Right cardiac atrium (tissue), 5 donors: ENCODE results near the gene ZNF24. TPM values are rescaled to one million over a fixed set of nuclear protein-coding genes. Genes with fewer than 3 reads are reported as not detected.
A peak's percentile ranks its signal among the peaks of the same experiment; 100 is the strongest.

Experiments
- ATAC-seq, 2 donors: fragments of 200-7000 bp; cut with Tn5 transposase; one replicate each; pipeline versions ENCODE4 v1.8.0 to v1.9.1; 2020; ENCODE audit warnings: moderate library complexity in 2 of 2, mild to moderate bottlenecking in 1 of 2
- DNase-seq, 3 donors: peaks; one replicate each; pipeline ENCODE4 v3.0.0-alpha.2; 2020
- H3K27ac ChIP-seq: one replicate; pipeline ENCODE4 v1.5.1; 2013; ENCODE audit warnings: mild to moderate bottlenecking, low read length, control low read depth, moderate library complexity
- H3K27me3 ChIP-seq: one replicate; pipeline ENCODE4 v1.6.1; 2013; ENCODE audit not compliant: control insufficient read depth, insufficient read depth
- H3K4me1 ChIP-seq: one replicate; pipeline ENCODE4 v1.6.1; 2013; ENCODE audit warnings: low read length; ENCODE audit not compliant: control insufficient read depth, insufficient read depth
- H3K4me3 ChIP-seq: one replicate; pipeline ENCODE4 v1.5.1; 2013; ENCODE audit warnings: low read length, control low read depth
- H3K9me3 ChIP-seq: one replicate; pipeline ENCODE4 v1.6.1; 2013; ENCODE audit warnings: low read length; ENCODE audit not compliant: control insufficient read depth
- WGBS: extraction: QIAGEN DNeasy Blood & Tissue Kit; methylation state at CpG from one replicate; pipeline ENCODE4 v1.1.7; 2013; 5-methylcytosine and 5-hydroxymethylcytosine counted together
- intact Hi-C, 4 donors: fragments of 100-400 bp; cut with DNase I; formaldehyde crosslinking; loops; one replicate each; pipeline versions ENCODE4 v1.11.0 to v1.14.0; 2022 to 2023
- polyA plus RNA-seq: library from polyadenylated mRNA; stranded (reverse); fragments of 200-250 nt; gene quantifications from one replicate; pipeline ENCODE4 v1.2.3, GENCODE V29; 2013
- total RNA-seq, 4 donors: library from RNA; stranded (reverse); fragmentation: NEBNext Ultra II Directional; extraction: Animal tissue kit (Norgen Biotek cat#: 25700); gene quantifications; one replicate each; pipeline ENCODE4 v1.2.1, GENCODE V29; 2021
- donor health status: healthy with polysubstance abuse.
- donor health status: DM: no; HTN: yes; CAD: no.
- donor health status: DM: no; HTN: no; CAD: no.
- donor health status: DM: no; HTN: yes; CAD: no; lungs with severe emphysema.
- donor health status: DM: yes; HTN: yes; CAD: no.

ZNF24 gene
- total and polyA plus RNA-seq, 5 donors, result 15.4 to 56.5 (median 51.2) TPM

DNA sequence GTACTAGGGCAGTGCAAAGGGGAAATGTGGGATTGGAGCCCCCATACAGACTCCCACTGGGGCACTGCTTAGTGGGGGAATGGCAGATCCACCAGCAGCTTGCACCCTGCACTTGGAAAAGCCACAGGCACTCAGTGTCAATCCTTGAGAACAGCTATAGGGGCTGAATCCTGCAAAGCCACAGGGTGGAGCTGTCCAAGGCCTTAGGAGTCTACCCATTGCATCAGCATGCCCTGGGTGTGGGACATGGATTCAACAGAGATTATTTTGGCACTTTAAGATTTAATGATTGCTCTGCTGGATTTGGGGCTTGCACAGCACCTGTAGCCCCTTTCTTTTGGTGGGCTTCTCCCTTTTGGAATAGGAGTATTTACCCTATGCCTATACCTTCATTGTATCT is 8.6 kb upstream of the ZNF24 start:
- no peak overlapping the region for H3K27ac ChIP-seq
- no peak overlapping the region for H3K4me3 ChIP-seq
- no peaks in the 10 kb centered on the region for H3K4me1 ChIP-seq
- intact Hi-C loops, result loop anchor here in 2 of 4 donors (5.0 kb wide), 2 partner anchors 115 to 120 kb away; no protein-coding TSS in a partner anchor
- DNase-seq (no peak), ATAC-seq (no peak)
- no peaks in the 10 kb centered on the region for H3K9me3 ChIP-seq
- H3K27me3 ChIP-seq, result no peaks in the 10 kb centered on the region

DNA sequence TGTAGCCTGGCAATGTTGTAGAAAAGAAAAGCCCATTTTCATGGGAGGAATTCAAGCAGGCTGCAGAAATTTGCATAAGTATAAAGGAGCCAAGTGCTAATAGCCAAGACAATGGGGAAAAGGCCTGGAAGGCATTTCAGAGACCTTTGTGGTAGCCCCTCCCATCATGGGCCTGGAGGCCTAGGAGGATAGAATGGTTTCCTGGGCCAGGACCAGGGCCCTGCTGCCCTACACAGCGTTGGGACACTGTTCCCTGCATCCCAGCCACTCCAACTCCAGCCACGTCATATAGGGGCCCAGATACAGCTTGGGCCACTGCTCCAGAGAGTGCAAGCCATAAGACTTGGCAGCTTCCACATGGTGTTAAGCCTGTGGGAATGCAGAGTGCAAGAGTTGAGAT is 8.1 kb upstream of the ZNF24 start:
- H3K4me3 ChIP-seq, result no peak overlapping the region
- intact Hi-C loops, result loop anchor here in 2 of 4 donors (5.0 kb wide), 2 partner anchors 115 to 120 kb away; no protein-coding TSS in a partner anchor
- H3K27me3 ChIP-seq, result no peaks in the 10 kb centered on the region
- H3K27ac ChIP-seq, result no peak overlapping the region
- DNase-seq, result no peak
- no peaks in the 10 kb centered on the region for H3K4me1 ChIP-seq
- H3K9me3 ChIP-seq, result no peaks in the 10 kb centered on the region
- WGBS, result 85% methylated on average over 2 of the region's 2 CpGs
- no peak for ATAC-seq

DNA sequence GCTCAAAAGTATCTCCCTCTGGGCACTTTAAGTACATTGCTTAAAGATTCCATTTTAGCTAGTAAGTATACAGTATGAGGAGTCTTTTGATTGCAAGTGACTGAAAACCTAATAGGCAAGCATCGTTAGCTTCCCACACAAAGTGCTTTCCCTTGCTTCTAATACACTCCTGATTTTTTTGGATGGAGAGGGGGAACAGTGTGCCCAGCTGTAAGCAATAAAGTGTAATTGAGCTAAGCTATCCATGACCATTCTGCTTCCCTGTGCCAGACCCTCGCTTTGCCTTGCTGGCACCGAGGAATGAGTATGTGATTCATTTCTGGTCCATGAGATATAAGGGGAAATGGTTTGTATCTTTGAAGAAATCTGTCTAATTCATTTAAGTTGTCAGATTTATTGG is 3.8 kb upstream of the ZNF24 start:
- H3K9me3 ChIP-seq, result no peaks in the 10 kb centered on the region
- no peaks in the 10 kb centered on the region for H3K27me3 ChIP-seq
- H3K4me1 ChIP-seq, result no peaks in the 10 kb centered on the region
- ATAC-seq (no peak), DNase-seq (no peak)
- 86% methylated on average over 3 of the region's 3 CpGs for WGBS
- intact Hi-C loops, result loop anchor here in 2 of 4 donors (10.0 kb wide), 2 partner anchors 113 to 343 kb away; no protein-coding TSS in a partner anchor
- H3K4me3 ChIP-seq, result no peak overlapping the region
- H3K27ac ChIP-seq, result no peak overlapping the region

DNA sequence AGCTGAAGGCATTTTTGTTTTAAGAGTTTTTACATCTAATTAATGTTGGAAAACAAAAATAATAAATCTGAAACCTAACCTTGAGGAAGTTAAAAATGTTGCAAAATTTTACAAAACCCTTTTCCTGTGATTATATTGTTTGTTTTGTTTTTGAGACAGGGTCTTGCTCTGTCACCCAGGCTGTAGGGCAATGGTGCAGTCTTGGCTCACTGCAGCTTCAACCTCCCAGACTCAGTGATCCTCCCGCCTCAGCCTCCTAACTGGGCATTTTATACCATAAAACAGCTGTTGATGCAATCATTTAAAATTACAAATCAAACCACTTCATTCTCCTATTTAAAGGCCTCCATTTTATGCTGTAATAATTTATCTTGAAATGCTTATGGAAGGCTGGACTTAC is 1.7 kb upstream of the ZNF24 start:
- Histone ChIP-seq H3K27me3 (no peaks in the 10 kb centered on the region), H3K4me3 (no peak overlapping the region), H3K27ac (no peak overlapping the region), H3K4me1 (no peaks in the 10 kb centered on the region), H3K9me3 (no peaks in the 10 kb centered on the region)
- WGBS, result 88% methylated on average over 1 of the region's 1 CpG
- intact Hi-C loops, result loop anchor here in 2 of 4 donors (10.0 kb wide), 2 partner anchors 111 to 341 kb away; no protein-coding TSS in a partner anchor
- DNase-seq (no peak), ATAC-seq (no peak)

DNA sequence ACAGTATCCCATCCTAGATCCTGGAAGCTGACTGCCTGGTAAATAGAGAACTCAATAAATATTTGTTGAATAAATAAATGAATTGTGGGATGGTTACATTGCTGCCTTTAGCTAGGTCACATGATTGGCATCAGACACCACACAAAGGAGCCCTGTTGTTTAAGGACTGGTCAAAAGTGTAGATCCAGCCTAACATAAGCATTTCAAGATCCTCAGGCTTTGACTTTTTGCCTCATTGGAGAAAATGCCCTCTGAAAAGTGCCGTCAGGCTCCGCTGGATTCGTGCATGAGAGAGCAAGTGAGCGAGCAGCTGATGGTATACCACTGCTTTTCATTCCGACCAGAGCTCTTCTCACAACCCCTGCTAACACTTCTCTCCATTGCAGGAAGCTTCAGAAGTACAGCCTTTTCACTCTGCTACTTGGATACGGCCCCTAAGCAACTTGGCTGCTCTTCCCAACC is 1.3 kb upstream of the ZNF24 start:
- WGBS, result 26% methylated on average over 6 of the region's 6 CpGs
- intact Hi-C loops, result loop anchor here in 2 of 4 donors (10.0 kb wide), 2 partner anchors 111 to 341 kb away; no protein-coding TSS in a partner anchor
- Histone ChIP-seq H3K9me3 (no peaks in the 10 kb centered on the region), H3K4me3 (no peak overlapping the region), H3K4me1 (no peaks in the 10 kb centered on the region), H3K27ac (peak overlapping the region; percentile 3), H3K27me3 (no peaks in the 10 kb centered on the region)
- ATAC-seq (no peak), DNase-seq (no peak)

DNA sequence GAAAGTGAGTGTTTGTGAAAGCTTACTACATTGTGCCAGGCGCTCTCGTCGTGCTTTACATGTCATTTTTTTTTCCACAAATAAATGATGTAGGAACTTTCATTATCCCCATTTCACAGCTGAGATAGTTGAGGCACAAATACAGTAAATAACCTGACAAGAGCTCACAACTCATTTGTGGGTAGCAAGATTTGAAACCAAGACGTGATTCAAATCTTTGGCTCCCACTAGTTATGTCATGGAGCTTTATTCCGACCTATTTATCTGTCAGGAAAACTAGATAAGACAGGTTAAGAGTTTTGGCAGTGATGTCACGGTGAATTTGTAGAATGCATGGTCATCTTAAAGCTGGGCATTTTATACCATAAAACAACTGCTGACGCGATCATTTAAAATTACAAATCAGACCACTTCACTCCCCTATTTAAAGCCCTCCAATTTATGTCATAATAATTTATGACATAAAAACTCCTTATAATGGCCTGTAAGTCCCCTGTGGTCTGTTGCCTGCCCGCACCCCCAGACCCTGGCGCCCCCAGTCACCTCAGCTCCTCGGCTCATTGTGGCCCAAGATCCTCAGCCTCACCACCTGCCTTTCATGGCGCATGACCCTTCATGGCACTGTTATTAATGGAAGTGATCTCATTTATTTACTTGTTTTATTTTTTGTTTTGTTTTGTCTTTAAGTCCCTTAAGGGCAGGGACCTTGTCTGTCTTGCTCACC is 678 bp upstream of the ZNF24 start:
- Histone ChIP-seq H3K9me3 (no peaks in the 10 kb centered on the region), H3K4me3 (peak overlapping the region; percentile 92), H3K4me1 (no peaks in the 10 kb centered on the region), H3K27ac (peak overlapping the region; percentile 49), H3K27me3 (no peaks in the 10 kb centered on the region)
- ATAC-seq, result no peak
- intact Hi-C loops, result loop anchor here in 2 of 4 donors (5.0 to 10.0 kb wide), 3 partner anchors 103 to 340 kb away; partner anchors contain the start of gene ZNF397 (in 1 of the 2)
- peak in 2 of 3 donors; percentile 50 to 54 for DNase-seq
- WGBS, result 49% methylated on average over 12 of the region's 12 CpGs

DNA sequence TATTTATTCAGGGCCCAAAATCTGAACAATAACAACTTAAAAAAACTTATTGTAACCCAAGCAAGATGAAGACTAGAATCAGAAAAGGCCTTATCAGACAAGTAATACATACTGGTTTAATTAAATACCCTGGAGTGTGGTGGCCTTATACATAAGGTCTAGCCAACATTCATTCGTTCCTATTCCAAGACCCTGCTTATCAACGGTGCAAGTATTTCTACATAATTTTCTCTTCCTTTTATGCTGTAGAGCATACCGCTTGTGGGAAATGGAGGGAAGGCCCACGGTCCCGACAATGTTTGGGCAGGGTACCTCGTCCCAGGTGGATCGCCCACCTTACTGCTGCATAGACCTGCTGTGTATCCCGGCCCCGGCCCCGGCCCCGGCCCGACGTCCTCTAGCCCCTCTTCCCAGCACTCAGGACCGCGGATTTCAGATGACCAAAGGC is 708 bp downstream of the ZNF24 start:
- DNase-seq (no peak), ATAC-seq (no peak)
- Histone ChIP-seq H3K27ac (peak overlapping the region; percentile 100), H3K9me3 (no peaks in the 10 kb centered on the region), H3K4me3 (peak overlapping the region; percentile 92), H3K4me1 (no peaks in the 10 kb centered on the region), H3K27me3 (no peaks in the 10 kb centered on the region)
- WGBS, result 1% methylated on average over 15 of the region's 15 CpGs
- intact Hi-C loops, result loop anchor here in 2 of 4 donors (5.0 to 10.0 kb wide), 3 partner anchors 101 to 339 kb away; partner anchors contain the start of gene ZNF397 (in 1 of the 2)

DNA sequence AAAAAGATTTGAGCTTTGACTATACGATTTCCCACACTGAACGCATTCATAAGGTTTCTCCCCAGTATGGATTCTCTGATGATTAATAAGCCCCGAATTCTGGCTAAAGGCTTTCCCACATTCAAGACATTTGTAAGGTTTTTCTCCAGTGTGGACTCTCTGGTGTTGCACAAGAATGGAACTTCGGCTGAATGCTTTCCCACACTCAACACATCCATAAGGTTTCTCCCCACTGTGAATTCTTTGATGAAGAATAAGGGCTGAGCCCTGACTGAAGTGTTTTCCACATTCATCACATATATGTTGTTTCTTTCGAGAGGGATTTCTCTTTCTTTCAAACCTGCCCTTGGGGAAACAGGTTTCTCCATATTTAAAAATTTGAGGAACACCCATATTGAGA is 6.9 kb downstream of the ZNF24 start:
- intact Hi-C loops, result loop anchor here in 1 of 4 donors (10.0 kb wide), 1 partner anchor 52 kb away; no protein-coding TSS in a partner anchor
- ATAC-seq (no peak), DNase-seq (no peak)
- Histone ChIP-seq H3K4me1 (no peaks in the 10 kb centered on the region), H3K4me3 (no peak overlapping the region), H3K27ac (no peak overlapping the region), H3K27me3 (no peaks in the 10 kb centered on the region), H3K9me3 (no peaks in the 10 kb centered on the region)
- 88% methylated on average over 5 of the region's 5 CpGs for WGBS

DNA sequence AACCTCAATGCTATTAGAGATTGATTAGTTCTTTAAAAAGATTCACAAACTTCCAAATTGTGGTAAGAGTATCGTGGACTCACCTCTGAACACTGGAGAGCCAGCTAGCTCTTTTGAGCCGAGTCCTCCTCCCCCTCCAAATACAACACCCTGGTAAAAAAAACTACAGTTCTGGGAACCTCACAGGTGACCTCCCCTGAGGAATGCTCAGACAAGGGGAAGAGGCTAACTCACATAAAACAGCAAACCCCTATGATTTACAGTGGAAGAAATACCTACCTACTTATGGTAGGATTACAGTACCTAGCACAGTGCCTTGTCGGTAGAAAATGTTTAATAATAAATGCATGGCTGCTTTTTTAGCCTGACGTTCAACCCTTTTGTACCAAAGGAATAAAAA is 8.4 kb downstream of the ZNF24 start:
- intact Hi-C loops, result loop anchor here in 1 of 4 donors (10.0 kb wide), 1 partner anchor 51 kb away; no protein-coding TSS in a partner anchor
- DNase-seq (no peak), ATAC-seq (no peak)
- Histone ChIP-seq H3K4me3 (no peak overlapping the region), H3K9me3 (no peaks in the 10 kb centered on the region), H3K4me1 (peaks cover 2% of the 10 kb centered on the region), H3K27ac (no peak overlapping the region), H3K27me3 (no peaks in the 10 kb centered on the region)
- WGBS, result 92% methylated on average over 4 of the region's 4 CpGs

DNA sequence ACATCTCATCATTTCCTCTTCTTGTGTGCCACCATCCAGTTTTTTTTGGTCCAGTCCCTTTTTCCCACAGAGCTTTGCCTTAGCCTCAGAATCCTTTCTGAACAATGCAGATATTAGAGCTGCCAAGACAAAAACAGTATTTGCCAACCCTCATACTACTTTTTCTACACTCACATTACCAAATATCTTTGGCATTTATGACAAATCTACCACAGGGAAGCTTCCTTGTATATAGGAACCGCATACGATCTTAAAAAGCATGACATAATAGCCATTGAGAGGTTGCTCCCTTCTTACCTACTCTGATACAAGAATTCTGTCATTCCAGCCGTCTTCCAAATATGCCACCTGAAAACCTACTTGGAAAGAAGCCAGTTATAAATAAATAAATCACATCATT is 9.4 kb downstream of the ZNF24 start:
- Histone ChIP-seq H3K9me3 (no peaks in the 10 kb centered on the region), H3K27ac (no peak overlapping the region), H3K27me3 (no peaks in the 10 kb centered on the region), H3K4me3 (no peak overlapping the region), H3K4me1 (peaks cover 2% of the 10 kb centered on the region)
- DNase-seq, result no peak
- intact Hi-C loops, result loop anchor here in 2 of 4 donors (5.0 to 10.0 kb wide), 2 partner anchors 38 to 50 kb away; no protein-coding TSS in a partner anchor
- 76% methylated on average over 3 of the region's 3 CpGs for WGBS
- no peak for ATAC-seq

DNA sequence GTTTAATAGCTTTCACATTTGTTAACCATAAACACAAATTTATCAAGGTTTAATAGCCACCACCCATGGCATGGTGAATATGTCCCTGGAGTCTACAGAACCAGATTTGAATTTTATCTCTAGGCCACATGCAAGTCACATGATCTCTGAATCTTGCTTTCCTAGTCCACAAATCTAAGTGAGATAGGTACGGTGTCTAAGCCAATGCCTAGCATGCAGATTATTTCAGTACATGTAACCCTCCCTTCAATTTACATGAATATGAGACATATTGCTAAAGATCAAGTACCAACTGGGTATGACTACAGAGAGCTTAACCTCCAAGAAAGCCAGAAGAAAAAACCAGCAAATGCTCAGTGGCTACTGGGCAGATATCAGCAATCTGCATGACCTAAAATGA is 10.0 kb downstream of the ZNF24 start:
- intact Hi-C loops, result loop anchor here in 2 of 4 donors (5.0 to 10.0 kb wide), 2 partner anchors 37 to 49 kb away; no protein-coding TSS in a partner anchor
- Histone ChIP-seq H3K27ac (no peak overlapping the region), H3K27me3 (no peaks in the 10 kb centered on the region), H3K9me3 (no peaks in the 10 kb centered on the region), H3K4me3 (no peak overlapping the region), H3K4me1 (peaks cover 2% of the 10 kb centered on the region)
- WGBS, result 85% methylated on average over 1 of the region's 1 CpG
- DNase-seq (no peak), ATAC-seq (no peak)
